Fibroblast of lung (primary cell): ENCODE measurements around the gene IGFBPL1. TPM values are rescaled to one million over a fixed set of nuclear protein-coding genes. Genes with fewer than 3 reads are reported as not detected.

Experiments used
- DNase-seq, 2 donors: peaks; one replicate each; pipeline versions ENCODE4 v3.0.0 to v3.0.0-alpha.2; 2010; ENCODE audit warnings: low read depth in 2 of 2
- H2AFZ ChIP-seq: 2 replicates; pipeline ENCODE4 v1.5.1; 2012; ENCODE audit warnings: low read length, control low read depth, inconsistent platforms
- H3K27ac ChIP-seq: 2 replicates; pipeline ENCODE4 v1.5.1; 2011; ENCODE audit warnings: low read length, control low read depth; ENCODE audit not compliant: insufficient read depth
- H3K27me3 ChIP-seq: 2 replicates; pipeline ENCODE4 v1.5.1; 2011; ENCODE audit warnings: mild to moderate bottlenecking, low read length; ENCODE audit not compliant: control insufficient read depth, insufficient read depth
- H3K36me3 ChIP-seq: 2 replicates; pipeline ENCODE4 v1.5.1; 2011; ENCODE audit warnings: low read length; ENCODE audit not compliant: control insufficient read depth, insufficient read depth
- H3K4me1 ChIP-seq: 2 replicates; pipeline ENCODE4 v1.5.1; 2011; ENCODE audit warnings: low read length; ENCODE audit not compliant: control insufficient read depth, insufficient read depth; ENCODE audit errors: extremely low read depth
- H3K4me2 ChIP-seq: 2 replicates; pipeline ENCODE4 v1.5.1; 2011; ENCODE audit warnings: low read length, control low read depth; ENCODE audit not compliant: insufficient read depth; ENCODE audit errors: extremely low read depth
- H3K4me3 ChIP-seq, 4 experiments: fragments of 200-600 bp in 1 of 4; sonication (generic) in 1 of 4; replicated peaks in 1 of 4; 2 replicates each; pipeline ENCODE4 v1.5.1; 2011 to 2016; ENCODE audit warnings: low read length in 4 of 4, low read depth in 3 of 4, mild to moderate bottlenecking in 3 of 4, control low read depth in 2 of 4, inconsistent platforms in 1 of 4, mixed read lengths in 1 of 4; ENCODE audit not compliant: insufficient read depth in 1 of 4; ENCODE audit errors: control extremely low read depth in 1 of 4
- H3K79me2 ChIP-seq: 2 replicates; pipeline ENCODE4 v1.5.1; 2012; ENCODE audit warnings: mild to moderate bottlenecking, low read length, inconsistent platforms; ENCODE audit not compliant: control insufficient read depth, insufficient read depth
- H3K9ac ChIP-seq: 2 replicates; pipeline ENCODE4 v1.5.1; 2011; ENCODE audit warnings: mild to moderate bottlenecking, low read length, control low read depth; ENCODE audit not compliant: insufficient read depth
- H3K9me3 ChIP-seq: 2 replicates; pipeline ENCODE4 v1.5.1; 2012; ENCODE audit warnings: low read depth, low read length; ENCODE audit not compliant: control insufficient read depth, insufficient read depth
- H4K20me1 ChIP-seq: 2 replicates; pipeline ENCODE4 v1.5.1; 2011; ENCODE audit warnings: low read length; ENCODE audit not compliant: control insufficient read depth, insufficient read depth; ENCODE audit errors: extremely low read depth
- CTCF ChIP-seq, 2 donors: IDR thresholded peaks in 1 of 2; conservative IDR thresholded peaks in 1 of 2; 1 replicate in 1 of 2; 2 replicates in 1 of 2; pipeline ENCODE4 v1.5.1; 2011 to 2012; ENCODE audit warnings: low read length in 2 of 2, control low read depth in 1 of 2, inconsistent platforms in 1 of 2, low read depth in 1 of 2, mild to moderate bottlenecking in 1 of 2
- EZH2 ChIP-seq: IDR thresholded peaks from 2 replicates; pipeline ENCODE4 v1.5.1; 2012; ENCODE audit warnings: low read length, control low read depth, mild to moderate bottlenecking; ENCODE audit errors: missing control alignments
- polyA plus RNA-seq, 2 donors: library from polyadenylated mRNA; depleted of rRNA in 1 of 2; stranded (reverse) in 1 of 2; unstranded in 1 of 2; fragments of >200 nt; gene quantifications; 2 replicates each; pipeline ENCODE4 v1.2.1, GENCODE V29; 2011 to 2012; ENCODE audit warnings: missing spikeins in 1 of 2
- total RNA-seq: library from RNA; depleted of rRNA; stranded (reverse); fragments of >200 nt; gene quantifications from 2 replicates; pipeline ENCODE4 v1.2.1, GENCODE V29; 2014

The IGFBPL1 gene
- total and polyA plus RNA-seq, 2 donors (not counting 1 experiment from before 2014, with no cell fraction given) = not detected

DNA sequence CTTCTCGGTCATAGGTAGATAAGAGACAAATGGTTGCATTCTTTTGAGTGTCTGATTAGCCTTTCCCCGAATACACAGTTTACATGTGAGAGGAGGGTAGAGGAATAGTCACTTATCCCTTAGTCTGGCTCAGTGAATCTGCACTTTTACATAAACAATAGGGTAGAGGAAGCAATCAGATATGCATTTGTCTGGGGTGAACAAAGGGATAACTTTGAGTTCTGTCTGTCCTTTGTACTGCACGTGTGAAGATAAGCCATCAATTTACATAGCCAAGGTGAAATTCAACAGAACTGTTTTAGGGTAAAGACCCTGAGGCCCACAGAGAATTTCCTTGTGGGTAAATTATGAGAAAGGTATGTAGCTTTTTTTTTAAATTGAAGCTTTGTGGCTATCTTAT lies 10.1 kb upstream of the IGFBPL1 start:
- TF ChIP-seq EZH2 (no peak), CTCF (conservative IDR thresholded peaks at IDR 0.05 in 1 of 2, IDR thresholded peaks at IDR 0.05 in 1 of 2; ENCODE audit: low read depth in 1 of 2, low read length in 2 of 2) (no peak)
- no peak overlapping the region for H3K9ac ChIP-seq

DNA sequence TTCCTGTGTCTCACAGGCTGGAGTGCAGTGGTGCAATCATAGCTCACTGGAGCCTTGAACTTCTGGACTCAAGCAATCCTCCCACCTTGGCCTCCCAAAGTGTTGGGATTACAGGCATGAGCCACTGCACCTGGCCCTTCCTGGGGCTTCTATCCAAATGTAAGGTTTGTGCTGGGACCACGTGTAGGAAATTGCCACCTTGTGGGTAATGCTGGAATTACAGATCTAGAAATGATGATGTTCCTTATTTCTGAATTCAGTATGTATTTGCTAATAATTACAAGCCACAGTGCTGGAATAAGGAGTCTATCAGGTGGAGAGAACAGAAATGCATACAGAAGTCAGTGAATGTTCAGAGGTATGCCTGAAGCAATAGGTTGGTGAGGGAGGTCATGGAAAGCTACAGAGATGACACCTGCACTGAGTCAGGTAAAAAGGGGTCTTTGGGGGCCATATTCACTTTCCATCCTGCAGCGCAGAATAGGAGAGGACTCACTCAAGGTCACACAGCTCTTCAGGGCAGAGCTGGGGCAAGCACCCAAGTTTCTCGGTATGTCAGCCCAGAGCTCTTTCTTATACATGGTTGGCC lies 8.8 kb upstream of the IGFBPL1 start:
- TF ChIP-seq CTCF (conservative IDR thresholded peaks at IDR 0.05 in 1 of 2, IDR thresholded peaks at IDR 0.05 in 1 of 2; ENCODE audit: low read depth in 1 of 2, low read length in 2 of 2) (peak; percentile 54 to 56), EZH2 (no peak)
- Histone ChIP-seq H3K9ac (no peak overlapping the region), H3K27ac (no peak overlapping the region), H4K20me1 (no peaks in the 10 kb centered on the region), H3K9me3 (no peaks in the 10 kb centered on the region), H3K36me3 (no peaks in the 10 kb centered on the region), H3K4me2 (no peak overlapping the region), H2AFZ (no peak overlapping the region), H3K4me1 (no peaks in the 10 kb centered on the region), H3K79me2 (no peaks in the 10 kb centered on the region), H3K4me3 (no peak overlapping the region), H3K27me3 (peaks cover 2% of the 10 kb centered on the region)
- peak; percentile 29 to 58 for DNase-seq

More for the DNA sequence above, 10.1 kb upstream of the IGFBPL1 start:
- H3K4me1 ChIP-seq = no peaks in the 10 kb centered on the region
- H3K4me3 ChIP-seq = no peak overlapping the region
- no peak overlapping the region for H2AFZ ChIP-seq
- H3K27me3 ChIP-seq = peaks cover 2% of the 10 kb centered on the region
- H3K27ac ChIP-seq = no peak overlapping the region
- H4K20me1 ChIP-seq = no peaks in the 10 kb centered on the region
- no peak overlapping the region for H3K4me2 ChIP-seq
- H3K36me3 ChIP-seq = no peaks in the 10 kb centered on the region
- no peak for DNase-seq
- no peaks in the 10 kb centered on the region for H3K79me2 ChIP-seq
- H3K9me3 ChIP-seq = no peaks in the 10 kb centered on the region

DNA sequence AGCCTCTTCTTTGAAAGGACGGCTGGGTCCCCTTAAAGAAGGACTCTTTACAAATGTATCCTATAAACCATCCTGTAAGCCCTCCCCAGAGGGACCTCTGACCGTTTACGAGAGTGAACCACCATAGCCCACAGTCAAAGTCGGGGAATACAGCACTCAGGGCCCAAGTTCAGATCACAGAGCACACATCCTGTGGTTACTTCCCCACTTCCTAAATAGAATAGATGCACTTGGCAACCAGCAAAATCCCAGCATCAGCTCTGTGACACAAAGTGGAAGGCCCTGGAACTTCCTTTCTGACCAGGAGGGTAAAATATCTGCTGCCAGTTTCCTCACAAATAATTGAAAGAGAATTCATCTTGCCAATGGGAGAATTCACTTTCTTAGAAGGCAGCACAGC lies 6.9 kb upstream of the IGFBPL1 start:
- Histone ChIP-seq H4K20me1 (no peaks in the 10 kb centered on the region), H3K27me3 (peaks cover 5% of the 10 kb centered on the region), H3K4me2 (no peak overlapping the region), H3K9ac (no peak overlapping the region), H3K36me3 (no peaks in the 10 kb centered on the region), H2AFZ (no peak overlapping the region), H3K4me3 (no peak overlapping the region), H3K9me3 (no peaks in the 10 kb centered on the region), H3K27ac (no peak overlapping the region), H3K79me2 (no peaks in the 10 kb centered on the region), H3K4me1 (no peaks in the 10 kb centered on the region)
- DNase-seq = no peak
- no peak for TF ChIP-seq CTCF (conservative IDR thresholded peaks at IDR 0.05 in 1 of 2, IDR thresholded peaks at IDR 0.05 in 1 of 2; ENCODE audit: low read depth in 1 of 2, low read length in 2 of 2)
- no peak for TF ChIP-seq EZH2
